GM20000 (cell line): ENCODE data around the gene IGIP.

Experiments
- DNase-seq: peaks from one replicate; pipeline ENCODE4 v3.0.0; 2012; ENCODE audit warnings: low spot score
- CTCF ChIP-seq: IDR thresholded peaks from 2 replicates; pipeline ENCODE4 v1.5.1; 2012; ENCODE audit warnings: mild to moderate bottlenecking, control low read depth; ENCODE audit errors: extremely low read depth, missing control alignments

Gene IGIP

GRCh38 chr5:140157032-140157781 is 31.5 kb downstream of the IGIP start:
- peak; percentile 94 for TF ChIP-seq CTCF
- peak; percentile 88 for DNase-seq

- no peak for DNase-seq
- TF ChIP-seq CTCF = no peak
Observed at GRCh38 chr5:140159014-140159927, 33.5 kb downstream of the IGIP start.

GRCh38 chr5:140162275-140162674 is 36.5 kb downstream of the IGIP start:
- DNase-seq = no peak
- TF ChIP-seq CTCF = no peak

DNA sequence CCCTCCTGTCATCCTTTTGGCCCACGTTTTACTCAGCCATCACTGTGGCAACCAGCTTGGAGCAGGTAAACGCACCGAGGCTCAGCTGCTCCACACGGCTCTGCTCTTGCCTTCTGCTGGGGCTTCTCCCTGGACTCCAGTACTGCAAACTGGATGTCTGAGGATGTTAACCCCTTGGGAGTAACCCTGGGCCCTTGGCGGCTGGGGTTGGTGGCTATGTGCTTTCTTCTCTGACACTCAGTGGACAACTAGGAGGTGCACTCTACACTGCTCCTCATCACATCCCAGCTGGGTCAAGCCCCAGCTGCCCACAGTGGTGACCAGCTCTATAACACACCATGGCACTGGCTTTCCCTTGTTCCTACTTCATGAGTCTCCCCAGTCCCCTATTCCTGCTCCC is 37.0 kb downstream of the IGIP start:
- DNase-seq = no peak
- no peak for TF ChIP-seq CTCF

DNA sequence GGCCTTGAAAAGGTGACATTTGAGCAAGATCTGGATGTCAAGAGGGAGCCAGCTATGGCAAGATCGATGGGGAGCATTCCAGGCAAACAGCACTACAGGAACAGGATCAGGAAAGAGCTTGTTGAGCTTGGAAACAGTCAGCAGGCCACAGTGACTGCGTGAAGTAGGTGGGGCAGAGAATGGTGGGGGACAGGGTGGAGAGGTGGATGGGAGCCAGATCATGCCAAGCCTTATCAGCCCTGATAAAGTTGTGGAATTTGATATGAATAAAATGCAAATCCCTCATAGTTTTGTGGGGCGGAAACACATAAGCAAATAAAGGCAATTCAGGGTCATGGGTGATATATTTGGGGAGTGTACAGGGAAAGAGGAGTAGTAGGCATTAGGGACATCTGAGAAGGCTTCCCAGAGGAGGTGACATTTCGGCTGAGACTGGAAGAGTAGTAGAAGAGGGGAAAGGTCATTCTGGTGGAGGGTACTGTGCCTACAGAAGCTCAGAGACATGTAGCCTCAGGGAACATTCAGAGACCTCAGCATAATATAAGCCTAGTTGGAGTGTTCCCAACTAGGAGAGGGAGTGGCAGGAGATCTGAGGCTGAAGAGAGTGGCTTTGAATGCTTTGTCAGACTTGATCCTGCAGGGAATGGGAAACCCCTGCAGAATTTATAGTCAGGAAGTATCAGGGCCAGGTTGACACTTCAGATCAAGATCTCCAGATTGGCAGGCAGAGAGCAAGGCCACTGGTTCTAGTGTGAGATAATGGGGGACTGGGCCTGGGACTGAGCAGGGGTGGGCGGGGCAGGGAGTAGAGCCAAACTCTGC is 39.6 kb downstream of the IGIP start:
- no peak for TF ChIP-seq CTCF
- no peak for DNase-seq

GRCh38 chr5:140165923-140166270 is 40.2 kb downstream of the IGIP start:
- TF ChIP-seq CTCF = no peak

More at GRCh38 chr5:140165923-140166270, 40.2 kb downstream of the IGIP start:
- no peak for DNase-seq
